Measurements from ENCODE around the gene HIPK2. TPM values are rescaled to one million over a fixed set of nuclear protein-coding genes. Genes with fewer than 3 reads are reported as not detected.

Gene HIPK2
- total and polyA plus RNA-seq, 2 donors (not counting 3 experiments of a cell fraction or from before 2014, with no cell fraction given), result 9.0 to 43.8 TPM

- DNase-seq (ENCODE audit: low read depth, low spot score), result no peak
- CTCF ChIA-PET, result interaction anchor here (1.3 to 1.9 kb wide), 2 partner anchors 9 to 64 kb away, joined by 3 to 5 read pairs; no protein-coding TSS in a partner anchor
- no TSS peak for BruUV-seq (replicated peaks)
Measured at GRCh38 chr7:139683137-139683921, 94.5 kb downstream of the HIPK2 start.

More at GRCh38 chr7:139683137-139683921, 94.5 kb downstream of the HIPK2 start:
- Histone ChIP-seq H3K27ac (ENCODE audit: insufficient read depth, low read depth, low read length) (peak overlapping the region; percentile 92), H3K79me2 (ENCODE audit: control insufficient read depth, insufficient read depth, low read length) (peaks cover 16% of the 10 kb centered on the region), H3K27me3 (ENCODE audit: control insufficient read depth in 2 of 2, insufficient read depth in 2 of 2, low read length in 2 of 2) (no peaks in the 10 kb centered on the region), H2AFZ (ENCODE audit: low read depth, low read length) (no peak overlapping the region), H3K4me1 (ENCODE audit: control insufficient read depth, extremely low read depth, insufficient read depth, low read length) (peaks cover 46% of the 10 kb centered on the region), H3K9me3 (replicated peaks; ENCODE audit: control insufficient read depth, insufficient read depth, low read length) (no peaks in the 10 kb centered on the region), H3K4me2 (ENCODE audit: insufficient read depth, low read length) (no peak overlapping the region), H3K9me1 (replicated peaks; ENCODE audit: control insufficient read depth, extremely low read depth, insufficient read depth, low read length) (no peaks in the 10 kb centered on the region), H3K4me3 (replicated peaks in 1 of 3; ENCODE audit: insufficient read depth in 1 of 3, low read depth in 1 of 3, low read length in 3 of 3) (no peak overlapping the region), H4K20me1 (replicated peaks; ENCODE audit: control insufficient read depth, extremely low read depth, insufficient read depth, low read length) (no peaks in the 10 kb centered on the region), H3K9ac (replicated peaks; ENCODE audit: extremely low read depth, insufficient read depth, low read length) (no peak overlapping the region), H3K36me3 (ENCODE audit: control insufficient read depth in 2 of 2, extremely low read depth in 1 of 2, insufficient read depth in 2 of 2, low read length in 2 of 2) (no peaks in the 10 kb centered on the region)
- no peak for FAIRE-seq
- TF ChIP-seq CTCF (IDR thresholded peaks at IDR 0.05; ENCODE audit: extremely low read depth in 1 of 2, insufficient read depth in 1 of 2, low read depth in 1 of 2, low read length in 2 of 2), result no peak
- no peak for TF ChIP-seq MAX (IDR thresholded peaks at IDR 0.05; ENCODE audit: insufficient read depth, insufficient read length)
- no peak for TF ChIP-seq GATA2 (IDR thresholded peaks at IDR 0.05; ENCODE audit: insufficient read depth, insufficient read length, low read depth, low read length)
- no peak for TF ChIP-seq MYC (IDR thresholded peaks at IDR 0.05; ENCODE audit: low read depth, low read length)
- TF ChIP-seq FOS (IDR thresholded peaks at IDR 0.05; ENCODE audit: borderline replicate concordance, insufficient read depth, low read length), result no peak
- no peak for TF ChIP-seq JUN (IDR thresholded peaks at IDR 0.05; ENCODE audit: borderline replicate concordance, insufficient read depth, insufficient read length, low read depth)
- no peak for TF ChIP-seq EZH2 (IDR thresholded peaks at IDR 0.05; ENCODE audit: borderline replicate concordance, low read depth, low read length, severe bottlenecking)
- no peak for TF ChIP-seq POLR2A (IDR thresholded peaks at IDR 0.05; ENCODE audit: low read depth, low read length)
- dilution Hi-C loops (cut with MboI; ENCODE audit: extremely low pct_ligation_motif_present, low sequenced_read_pairs) (no loop called here), intact Hi-C loops (cut with micrococcal nuclease) (no loop called here)
- POLR2A ChIA-PET, result no interaction called here

All from endothelial cell of umbilical vein (primary cell).